Measurements from ENCODE around the gene DPYSL3.

DPYSL3 gene

DNA sequence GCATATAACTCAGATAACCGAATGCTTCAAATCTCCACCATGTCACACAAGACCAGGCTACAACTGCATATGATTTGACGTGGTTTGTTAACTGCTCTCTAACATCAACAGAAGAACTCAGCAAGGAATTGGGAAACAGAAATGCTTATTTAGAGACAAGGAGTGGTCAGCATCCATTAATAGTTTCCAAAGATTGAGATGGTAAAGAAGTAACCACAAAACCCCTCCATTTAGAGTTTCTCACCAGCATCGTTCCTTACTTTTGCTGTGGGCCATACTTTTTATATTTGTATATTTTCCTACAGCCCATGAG is 25.2 kb downstream of the DPYSL3 start:
- WGBS (ENCODE audit: extremely low coverage, insufficient coverage, insufficient read length): no CpG with 5 or more reads among the region's 3 CpGs
- H4K8ac ChIP-seq (ENCODE audit: low read depth, low read length): no peak overlapping the region
- no peak overlapping the region for H3K4me2 ChIP-seq (ENCODE audit: low read length)

DNA sequence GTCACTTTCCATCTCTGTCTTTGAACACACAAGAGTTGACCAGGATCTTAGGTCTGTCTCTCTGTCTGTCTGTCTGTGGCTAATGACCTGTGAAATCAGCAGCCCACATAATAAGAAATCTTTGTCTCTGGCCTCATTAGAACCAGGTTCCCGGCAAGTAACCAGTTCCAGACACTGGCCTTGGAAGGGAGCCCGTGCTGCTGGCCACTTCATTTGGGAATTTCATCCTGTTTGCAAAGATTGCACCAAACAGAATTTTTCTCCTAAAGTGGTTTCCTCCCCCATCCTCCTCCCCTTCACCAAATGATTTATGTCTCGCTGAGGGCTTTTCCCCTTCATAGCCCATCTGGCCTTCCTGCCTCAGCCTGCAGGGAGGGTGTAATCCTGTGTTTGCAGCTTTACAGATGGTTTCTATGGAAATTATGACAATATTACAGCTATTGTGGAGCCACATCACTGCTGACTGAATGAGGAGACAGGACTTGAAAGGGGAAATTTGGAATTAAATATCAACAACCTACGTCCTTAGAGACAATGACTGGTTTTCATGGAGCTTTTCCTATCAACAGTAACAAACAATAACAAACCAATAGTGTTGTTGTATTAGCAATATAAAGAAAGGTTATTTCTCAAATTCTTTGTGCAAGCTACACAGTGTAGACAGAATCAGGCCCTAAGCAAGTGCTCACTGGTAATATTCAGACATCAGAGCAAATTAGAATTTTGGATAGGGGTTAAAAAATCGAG is 25.7 kb downstream of the DPYSL3 start:
- Histone ChIP-seq H3K79me1 (ENCODE audit: low read length) (no peaks in the 10 kb centered on the region), H3K9ac (ENCODE audit: low read length) (no peak overlapping the region), H2BK120ac (ENCODE audit: insufficient read depth, low read length, poor library complexity) (no peak overlapping the region), H3K18ac (ENCODE audit: low read length) (no peak overlapping the region), H3K4me3 (ENCODE audit: low read depth, low read length) (no peak overlapping the region), H3K27ac (ENCODE audit: low read depth, low read length) (no peak overlapping the region), H3K27me3 (ENCODE audit: insufficient read depth, low read length) (no peaks in the 10 kb centered on the region), H3K4me2 (ENCODE audit: low read length) (no peak overlapping the region), H2BK12ac (ENCODE audit: low read length) (no peak overlapping the region), H3K4me1 (ENCODE audit: control insufficient read depth in 1 of 2, insufficient read depth in 2 of 2, low read length in 2 of 2) (no peaks in the 10 kb centered on the region), H2BK5ac (ENCODE audit: low read depth, low read length, poor library complexity) (no peak overlapping the region), H4K12ac (ENCODE audit: low read depth, low read length) (no peak overlapping the region), H3K23ac (ENCODE audit: low read length) (no peak overlapping the region), H4K8ac (ENCODE audit: low read depth, low read length) (no peak overlapping the region), H2AK5ac (ENCODE audit: low read length) (no peak overlapping the region), H2AFZ (ENCODE audit: insufficient read depth, low read length, poor library complexity) (no peak overlapping the region), H3K36me3 (ENCODE audit: control insufficient read depth in 1 of 2, insufficient read depth in 2 of 2, low read length in 2 of 2) (no peaks in the 10 kb centered on the region), H3K4ac (ENCODE audit: low read depth, low read length) (no peak overlapping the region), H3K79me2 (ENCODE audit: control insufficient read depth, insufficient read depth, low read length, poor library complexity) (no peaks in the 10 kb centered on the region), H3K14ac (ENCODE audit: low read length) (no peak overlapping the region), H4K91ac (ENCODE audit: low read depth, low read length) (no peak overlapping the region), H3K9me3 (ENCODE audit: insufficient read depth, low read depth, low read length) (no peaks in the 10 kb centered on the region)
- WGBS (ENCODE audit: extremely low coverage, insufficient coverage, insufficient read length): no CpG with 5 or more reads among the region's 5 CpGs
- DNase-seq: peak in 1 of 2 donors; percentile 21

More for the DNA sequence above, 25.2 kb downstream of the DPYSL3 start:
- no peaks in the 10 kb centered on the region for H3K27me3 ChIP-seq (ENCODE audit: insufficient read depth, low read length)
- no peak overlapping the region for H4K12ac ChIP-seq (ENCODE audit: low read depth, low read length)
- no peaks in the 10 kb centered on the region for H3K79me2 ChIP-seq (ENCODE audit: control insufficient read depth, insufficient read depth, low read length, poor library complexity)
- no peaks in the 10 kb centered on the region for H3K36me3 ChIP-seq (ENCODE audit: control insufficient read depth in 1 of 2, insufficient read depth in 2 of 2, low read length in 2 of 2)
- H4K91ac ChIP-seq (ENCODE audit: low read depth, low read length): no peak overlapping the region
- H2AK5ac ChIP-seq (ENCODE audit: low read length): no peak overlapping the region
- H2BK12ac ChIP-seq (ENCODE audit: low read length): no peak overlapping the region
- no peak overlapping the region for H3K27ac ChIP-seq (ENCODE audit: low read depth, low read length)
- DNase-seq: no peak
- no peak overlapping the region for H3K18ac ChIP-seq (ENCODE audit: low read length)
- no peaks in the 10 kb centered on the region for H3K79me1 ChIP-seq (ENCODE audit: low read length)
- no peak overlapping the region for H2BK5ac ChIP-seq (ENCODE audit: low read depth, low read length, poor library complexity)
- no peak overlapping the region for H3K4ac ChIP-seq (ENCODE audit: low read depth, low read length)
- no peak overlapping the region for H3K9ac ChIP-seq (ENCODE audit: low read length)
- H2AFZ ChIP-seq (ENCODE audit: insufficient read depth, low read length, poor library complexity): no peak overlapping the region
- H3K4me3 ChIP-seq (ENCODE audit: low read depth, low read length): no peak overlapping the region
- H2BK120ac ChIP-seq (ENCODE audit: insufficient read depth, low read length, poor library complexity): no peak overlapping the region
- H3K9me3 ChIP-seq (ENCODE audit: insufficient read depth, low read depth, low read length): no peaks in the 10 kb centered on the region
- H3K23ac ChIP-seq (ENCODE audit: low read length): no peak overlapping the region
- no peaks in the 10 kb centered on the region for H3K4me1 ChIP-seq (ENCODE audit: control insufficient read depth in 1 of 2, insufficient read depth in 2 of 2, low read length in 2 of 2)
- no peak overlapping the region for H3K14ac ChIP-seq (ENCODE audit: low read length)

DNA sequence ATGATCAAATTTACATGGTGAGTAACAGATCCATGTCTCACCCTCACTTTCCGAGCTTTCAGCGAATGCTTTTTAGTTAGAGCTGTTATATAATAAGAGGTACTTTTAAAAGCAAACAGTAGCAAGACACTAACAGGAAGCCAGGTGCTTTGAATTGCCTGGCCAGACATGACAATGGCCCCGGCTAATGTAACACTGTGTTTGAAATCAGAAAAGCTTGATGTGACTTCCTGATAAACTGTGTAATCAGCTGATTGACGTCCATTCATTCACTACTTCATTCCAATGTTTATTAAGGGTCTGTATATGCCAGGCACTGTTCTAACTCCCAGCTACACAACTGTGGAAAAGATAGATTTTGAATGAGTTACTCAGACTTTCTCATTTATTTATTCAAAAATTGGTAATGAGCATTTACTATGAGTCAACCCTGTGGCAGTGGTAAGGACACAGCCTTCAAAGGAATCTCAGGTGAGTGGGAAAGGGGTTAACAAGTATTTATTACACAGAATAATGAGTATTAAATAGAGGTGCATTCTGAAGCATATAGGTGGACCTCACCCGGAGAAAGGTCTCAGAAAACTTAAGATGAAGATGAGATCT is 26.6 kb downstream of the DPYSL3 start:
- H2BK120ac ChIP-seq (ENCODE audit: insufficient read depth, low read length, poor library complexity): no peak overlapping the region
- H3K79me1 ChIP-seq (ENCODE audit: low read length): no peaks in the 10 kb centered on the region
- H3K4me1 ChIP-seq (ENCODE audit: control insufficient read depth in 1 of 2, insufficient read depth in 2 of 2, low read length in 2 of 2): no peaks in the 10 kb centered on the region

DNA sequence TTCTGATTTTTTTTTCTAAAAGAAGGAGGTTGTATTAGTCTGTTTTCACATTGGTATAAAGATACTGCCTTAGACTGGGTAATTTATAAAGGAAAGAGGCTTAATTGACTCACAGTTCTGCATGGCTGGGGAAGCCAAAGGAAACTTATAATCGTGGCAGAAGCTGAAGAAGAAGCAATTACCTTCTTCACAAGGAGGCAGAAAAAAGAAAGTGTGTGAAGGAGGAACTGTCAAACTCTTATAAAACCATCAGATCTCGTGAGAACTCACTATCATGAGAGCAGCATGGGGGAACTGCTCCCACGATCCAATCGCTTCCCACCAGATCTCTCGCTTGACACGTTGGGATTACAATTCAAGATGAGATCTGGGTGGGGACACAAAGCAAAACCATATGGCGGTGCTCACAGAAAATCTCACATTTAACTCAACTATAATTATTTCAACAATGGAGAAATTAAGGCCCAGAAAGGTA is 27.1 kb downstream of the DPYSL3 start:
- DNase-seq: no peak
- no peak overlapping the region for H4K12ac ChIP-seq (ENCODE audit: low read depth, low read length)
- H2AFZ ChIP-seq (ENCODE audit: insufficient read depth, low read length, poor library complexity): no peak overlapping the region
- no peaks in the 10 kb centered on the region for H3K36me3 ChIP-seq (ENCODE audit: control insufficient read depth in 1 of 2, insufficient read depth in 2 of 2, low read length in 2 of 2)
- H3K14ac ChIP-seq (ENCODE audit: low read length): no peak overlapping the region
- peak overlapping the region; percentile 43 for H4K91ac ChIP-seq (ENCODE audit: low read depth, low read length)
- no peak overlapping the region for H3K27ac ChIP-seq (ENCODE audit: low read depth, low read length)
- no peak overlapping the region for H4K8ac ChIP-seq (ENCODE audit: low read depth, low read length)
- H2BK120ac ChIP-seq (ENCODE audit: insufficient read depth, low read length, poor library complexity): no peak overlapping the region
- H3K79me1 ChIP-seq (ENCODE audit: low read length): no peaks in the 10 kb centered on the region
- H2BK12ac ChIP-seq (ENCODE audit: low read length): peak overlapping the region; percentile 89
- no peak overlapping the region for H3K18ac ChIP-seq (ENCODE audit: low read length)
- H3K4me2 ChIP-seq (ENCODE audit: low read length): no peak overlapping the region
- no peak overlapping the region for H3K4ac ChIP-seq (ENCODE audit: low read depth, low read length)
- H3K9ac ChIP-seq (ENCODE audit: low read length): no peak overlapping the region
- no peaks in the 10 kb centered on the region for H3K27me3 ChIP-seq (ENCODE audit: insufficient read depth, low read length)
- no CpG with 5 or more reads among the region's 7 CpGs for WGBS (ENCODE audit: extremely low coverage, insufficient coverage, insufficient read length)
- no peak overlapping the region for H2BK5ac ChIP-seq (ENCODE audit: low read depth, low read length, poor library complexity)
- H3K23ac ChIP-seq (ENCODE audit: low read length): no peak overlapping the region
- H3K4me3 ChIP-seq (ENCODE audit: low read depth, low read length): no peak overlapping the region
- H2AK5ac ChIP-seq (ENCODE audit: low read length): no peak overlapping the region
- no peaks in the 10 kb centered on the region for H3K9me3 ChIP-seq (ENCODE audit: insufficient read depth, low read depth, low read length)
- H3K4me1 ChIP-seq (ENCODE audit: control insufficient read depth in 1 of 2, insufficient read depth in 2 of 2, low read length in 2 of 2): no peaks in the 10 kb centered on the region
- H3K79me2 ChIP-seq (ENCODE audit: control insufficient read depth, insufficient read depth, low read length, poor library complexity): no peaks in the 10 kb centered on the region

More for the DNA sequence above, 26.6 kb downstream of the DPYSL3 start:
- Histone ChIP-seq H3K14ac (ENCODE audit: low read length) (no peak overlapping the region), H3K9me3 (ENCODE audit: insufficient read depth, low read depth, low read length) (no peaks in the 10 kb centered on the region), H3K9ac (ENCODE audit: low read length) (no peak overlapping the region), H2AK5ac (ENCODE audit: low read length) (no peak overlapping the region), H3K4me3 (ENCODE audit: low read depth, low read length) (no peak overlapping the region), H4K91ac (ENCODE audit: low read depth, low read length) (no peak overlapping the region), H2BK5ac (ENCODE audit: low read depth, low read length, poor library complexity) (no peak overlapping the region), H4K12ac (ENCODE audit: low read depth, low read length) (no peak overlapping the region), H3K79me2 (ENCODE audit: control insufficient read depth, insufficient read depth, low read length, poor library complexity) (no peaks in the 10 kb centered on the region), H3K18ac (ENCODE audit: low read length) (no peak overlapping the region), H3K27me3 (ENCODE audit: insufficient read depth, low read length) (no peaks in the 10 kb centered on the region), H3K27ac (ENCODE audit: low read depth, low read length) (peak overlapping the region; percentile 6), H3K4ac (ENCODE audit: low read depth, low read length) (no peak overlapping the region), H3K23ac (ENCODE audit: low read length) (no peak overlapping the region), H3K36me3 (ENCODE audit: control insufficient read depth in 1 of 2, insufficient read depth in 2 of 2, low read length in 2 of 2) (no peaks in the 10 kb centered on the region), H3K4me2 (ENCODE audit: low read length) (no peak overlapping the region), H4K8ac (ENCODE audit: low read depth, low read length) (no peak overlapping the region), H2AFZ (ENCODE audit: insufficient read depth, low read length, poor library complexity) (no peak overlapping the region), H2BK12ac (ENCODE audit: low read length) (no peak overlapping the region)
- no peak for DNase-seq
- WGBS (ENCODE audit: extremely low coverage, insufficient coverage, insufficient read length): no CpG with 5 or more reads among the region's 5 CpGs

Measured in trophoblast cell (in vitro differentiated cells and primary cell).